Mesenchymal stem cell (in vitro differentiated cells and primary cell): ENCODE measurements around the gene RNU6-1.

ENCODE experiments used
- DNase-seq: peaks from one replicate; pipeline ENCODE4 v3.0.0-alpha.2; 2013
- H2AFZ ChIP-seq: one replicate; pipeline ENCODE4 v1.6.1; 2013; ENCODE audit warnings: low read depth, mild to moderate bottlenecking, control low read depth, inconsistent platforms, low read length, moderate library complexity
- H2AK5ac ChIP-seq: 2 replicates; pipeline ENCODE4 v1.6.1; 2013; ENCODE audit warnings: low read length, moderate library complexity, mild to moderate bottlenecking, inconsistent platforms; ENCODE audit not compliant: severe bottlenecking
- H2BK120ac ChIP-seq: one replicate; pipeline ENCODE4 v1.6.1; 2013; ENCODE audit warnings: low read depth, mild to moderate bottlenecking, inconsistent platforms, low read length, moderate library complexity
- H2BK12ac ChIP-seq, 2 experiments: one replicate each; pipeline ENCODE4 v1.6.1; 2013; ENCODE audit warnings: inconsistent platforms in 2 of 2, low read length in 2 of 2, mild to moderate bottlenecking in 2 of 2, moderate library complexity in 2 of 2, control low read depth in 1 of 2
- H2BK15ac ChIP-seq: one replicate; pipeline ENCODE4 v1.6.1; 2013; ENCODE audit warnings: mild to moderate bottlenecking, low read depth, inconsistent platforms; ENCODE audit not compliant: poor library complexity, severe bottlenecking
- H2BK5ac ChIP-seq: 2 replicates; pipeline ENCODE4 v1.6.1; 2013; ENCODE audit warnings: low read depth, mild to moderate bottlenecking, low read length, control low read depth, inconsistent platforms; ENCODE audit not compliant: poor library complexity, severe bottlenecking
- H3K14ac ChIP-seq, 2 experiments: one replicate each; pipeline ENCODE4 v1.6.1; 2013; ENCODE audit warnings: inconsistent platforms in 2 of 2, low read length in 2 of 2, control low read depth in 1 of 2, mild to moderate bottlenecking in 1 of 2, moderate library complexity in 1 of 2
- H3K18ac ChIP-seq, 2 experiments: one replicate each; pipeline ENCODE4 v1.6.1; 2013; ENCODE audit warnings: inconsistent platforms in 2 of 2, low read length in 2 of 2, control low read depth in 1 of 2, low read depth in 1 of 2, mild to moderate bottlenecking in 1 of 2
- H3K23ac ChIP-seq, 2 experiments: one replicate each; pipeline ENCODE4 v1.6.1; 2013; ENCODE audit warnings: inconsistent platforms in 2 of 2, low read length in 2 of 2, mild to moderate bottlenecking in 2 of 2, moderate library complexity in 2 of 2, control low read depth in 1 of 2
- H3K27ac ChIP-seq: 2 replicates; pipeline ENCODE4 v1.5.1; 2013; ENCODE audit warnings: mild to moderate bottlenecking, moderate library complexity, low read length, control low read depth, inconsistent platforms; ENCODE audit not compliant: poor library complexity, severe bottlenecking
- H3K27me3 ChIP-seq, 2 experiments: 2 replicates each; pipeline versions ENCODE4 v1.6.1 to v1.7.0; 2013; ENCODE audit warnings: low read length in 2 of 2, mild to moderate bottlenecking in 2 of 2, moderate library complexity in 2 of 2, control low read depth in 1 of 2, inconsistent platforms in 1 of 2; ENCODE audit not compliant: control insufficient read depth in 1 of 2, insufficient read depth in 1 of 2
- H3K36me3 ChIP-seq, 2 experiments: 2 replicates each; pipeline versions ENCODE4 v1.6.1 to v1.7.0; 2013; ENCODE audit warnings: low read length in 2 of 2, control low read depth in 1 of 2, inconsistent platforms in 1 of 2, low read depth in 1 of 2, mild to moderate bottlenecking in 1 of 2; ENCODE audit not compliant: insufficient read depth in 2 of 2, control insufficient read depth in 1 of 2
- H3K4ac ChIP-seq, 2 experiments: one replicate each; pipeline ENCODE4 v1.6.1; 2013; ENCODE audit warnings: inconsistent platforms in 2 of 2, low read length in 2 of 2, mild to moderate bottlenecking in 2 of 2, moderate library complexity in 2 of 2, control low read depth in 1 of 2, low read depth in 1 of 2
- H3K4me1 ChIP-seq: 2 replicates; pipeline ENCODE4 v1.6.1; 2013; ENCODE audit warnings: low read depth, low read length, control low read depth; ENCODE audit not compliant: control insufficient read depth, insufficient read depth
- H3K4me2 ChIP-seq: 2 replicates; pipeline ENCODE4 v1.6.1; 2013; ENCODE audit warnings: low read length, mild to moderate bottlenecking, inconsistent platforms; ENCODE audit not compliant: poor library complexity, severe bottlenecking
- H3K4me3 ChIP-seq, 2 experiments: 2 replicates each; pipeline versions ENCODE4 v1.5.1 to v1.7.0; 2013; ENCODE audit warnings: low read length in 2 of 2, mild to moderate bottlenecking in 2 of 2, control low read depth in 1 of 2, low read depth in 1 of 2; ENCODE audit not compliant: insufficient read depth in 1 of 2
- H3K79me1 ChIP-seq: replicated peaks from 2 replicates; pipeline ENCODE4 v1.6.1; 2013; ENCODE audit warnings: mild to moderate bottlenecking, control low read depth, low read length, inconsistent platforms; ENCODE audit not compliant: poor library complexity, severe bottlenecking
- H3K9ac ChIP-seq: 2 replicates; pipeline ENCODE4 v1.7.0; 2013; ENCODE audit warnings: mild to moderate bottlenecking, low read length, moderate library complexity
- H3K9me3 ChIP-seq: 2 replicates; pipeline ENCODE4 v1.7.0; 2013; ENCODE audit warnings: mild to moderate bottlenecking, low read length; ENCODE audit not compliant: control insufficient read depth
- H4K8ac ChIP-seq: one replicate; pipeline ENCODE4 v1.6.1; 2013; ENCODE audit warnings: inconsistent platforms, mild to moderate bottlenecking, low read length, moderate library complexity
- H4K91ac ChIP-seq: one replicate; pipeline ENCODE4 v1.6.1; 2013; ENCODE audit warnings: mild to moderate bottlenecking, low read length, inconsistent platforms
- WGBS: methylation state at CpG from one replicate; pipeline ENCODE4 v1.1.7; 2013; ENCODE audit warnings: mixed read lengths; 5-methylcytosine and 5-hydroxymethylcytosine counted together

RNU6-1 gene

GRCh38 chr15:67815036-67815592 is 24.7 kb downstream of the RNU6-1 start:
- Histone ChIP-seq H3K27ac (no peak overlapping the region), H3K27me3 (peaks cover 27 to 35% of the 10 kb centered on the region in 2 experiments), H2AFZ (no peak overlapping the region), H3K4me3 (no peak overlapping the region), H3K9ac (no peak overlapping the region), H2BK120ac (no peak overlapping the region), H3K36me3 (peaks cover 0 to 4% of the 10 kb centered on the region in 2 experiments), H2BK15ac (no peak overlapping the region), H3K4ac (no peak overlapping the region), H4K8ac (no peak overlapping the region), H3K18ac (no peak overlapping the region), H3K23ac (peak overlapping the region in 1 of 2 experiments; percentile 25), H3K79me1 (no peaks in the 10 kb centered on the region), H3K14ac (no peak overlapping the region), H3K4me2 (no peak overlapping the region), H2BK5ac (no peak overlapping the region), H2BK12ac (no peak overlapping the region), H2AK5ac (no peak overlapping the region), H3K9me3 (peaks cover 14% of the 10 kb centered on the region), H4K91ac (no peak overlapping the region), H3K4me1 (peaks cover 2% of the 10 kb centered on the region)
- WGBS: 86% methylated on average over 5 of the region's 5 CpGs
- DNase-seq: no peak

GRCh38 chr15:67813104-67813634 is 26.7 kb downstream of the RNU6-1 start:
- Histone ChIP-seq H4K8ac (no peak overlapping the region), H3K9me3 (peaks cover 14% of the 10 kb centered on the region), H2AK5ac (no peak overlapping the region), H2BK12ac (no peak overlapping the region), H3K79me1 (no peaks in the 10 kb centered on the region), H2AFZ (no peak overlapping the region), H3K4me2 (no peak overlapping the region), H3K4ac (no peak overlapping the region), H3K18ac (no peak overlapping the region), H2BK5ac (no peak overlapping the region), H3K9ac (no peak overlapping the region), H4K91ac (no peak overlapping the region), H3K27me3 (peaks cover 7 to 17% of the 10 kb centered on the region in 2 experiments), H3K4me3 (no peak overlapping the region), H2BK15ac (no peak overlapping the region), H3K23ac (no peak overlapping the region), H2BK120ac (no peak overlapping the region), H3K27ac (no peak overlapping the region), H3K14ac (no peak overlapping the region), H3K36me3 (peaks cover 0 to 6% of the 10 kb centered on the region in 2 experiments), H3K4me1 (no peaks in the 10 kb centered on the region)
- WGBS: 56% methylated on average over 3 of the region's 3 CpGs
- no peak for DNase-seq

GRCh38 chr15:67812241-67812644 is 27.6 kb downstream of the RNU6-1 start:
- H3K9ac ChIP-seq: no peak overlapping the region
- no peak overlapping the region for H2BK12ac ChIP-seq
- no peak overlapping the region for H3K4ac ChIP-seq
- no peak overlapping the region for H2BK120ac ChIP-seq
- peaks cover 12% of the 10 kb centered on the region for H3K9me3 ChIP-seq
- no peak overlapping the region for H2AFZ ChIP-seq
- WGBS: 87% methylated on average over 11 of the region's 11 CpGs
- no peak overlapping the region for H3K27ac ChIP-seq
- no peak overlapping the region for H3K18ac ChIP-seq
- no peak overlapping the region for H3K23ac ChIP-seq
- no peaks in the 10 kb centered on the region for H3K79me1 ChIP-seq
- no peak overlapping the region for H4K91ac ChIP-seq
- DNase-seq: no peak
- no peak overlapping the region for H2BK5ac ChIP-seq
- no peak overlapping the region for H3K4me2 ChIP-seq
- H3K4me3 ChIP-seq: no peak overlapping the region
- peaks cover 0 to 9% of the 10 kb centered on the region in 2 experiments for H3K27me3 ChIP-seq
- no peaks in the 10 kb centered on the region for H3K4me1 ChIP-seq
- no peak overlapping the region for H3K14ac ChIP-seq
- H2AK5ac ChIP-seq: no peak overlapping the region
- no peak overlapping the region for H2BK15ac ChIP-seq
- H4K8ac ChIP-seq: no peak overlapping the region
- peaks cover 6 to 11% of the 10 kb centered on the region in 2 experiments for H3K36me3 ChIP-seq

GRCh38 chr15:67809866-67810265 is 30.0 kb downstream of the RNU6-1 start:
- no peak overlapping the region for H3K23ac ChIP-seq
- no peak overlapping the region for H3K9ac ChIP-seq
- H3K4me2 ChIP-seq: no peak overlapping the region
- no peak overlapping the region for H3K27ac ChIP-seq
- H2BK15ac ChIP-seq: no peak overlapping the region
- no peak overlapping the region for H2BK120ac ChIP-seq
- no peak overlapping the region for H3K14ac ChIP-seq
- DNase-seq: no peak
- no peak overlapping the region for H3K4ac ChIP-seq
- no peak overlapping the region for H4K8ac ChIP-seq
- H3K9me3 ChIP-seq: peaks cover 2% of the 10 kb centered on the region
- H2BK5ac ChIP-seq: no peak overlapping the region
- peaks cover 0 to 3% of the 10 kb centered on the region in 2 experiments for H3K27me3 ChIP-seq
- no peak overlapping the region for H2BK12ac ChIP-seq
- H4K91ac ChIP-seq: no peak overlapping the region
- no peak overlapping the region for H2AFZ ChIP-seq
- WGBS: 78% methylated on average over 6 of the region's 6 CpGs
- H3K36me3 ChIP-seq: peaks cover 13 to 20% of the 10 kb centered on the region in 2 experiments
- H3K4me3 ChIP-seq: no peak overlapping the region
- H2AK5ac ChIP-seq: no peak overlapping the region
- no peaks in the 10 kb centered on the region for H3K79me1 ChIP-seq
- H3K18ac ChIP-seq: no peak overlapping the region
- peaks cover 12% of the 10 kb centered on the region for H3K4me1 ChIP-seq
